HG02938 (cell line): Measurements from ENCODE around the gene DDX21.
"Not testable (repeated sequence)": the region's sequence is repeated elsewhere in the genome, so short reads cannot be mapped to it uniquely, and the experiment has no call there.

ENCODE experiments used
- ATAC-seq: cut with Tn5 transposase; IDR thresholded peaks from one replicate; pipeline ENCODE4 v1.9.1; 2021; ENCODE audit warnings: mild to moderate bottlenecking, moderate library complexity; ENCODE audit not compliant: unreplicated experiment

Gene DDX21

GRCh38 chr10:68955832-68956532, at the start of gene DDX21:
Gene DDX21 (plus strand): TSS chr10:68956170. CDS start chr10:68956226, 56 bp downstream.
- ATAC-seq, result peak; percentile 79

- no peak for ATAC-seq
Measured at GRCh38 chr10:68924593-68924992, 31.4 kb upstream of the DDX21 start.

GRCh38 chr10:68925489-68925888, 30.5 kb upstream of the DDX21 start:
- ATAC-seq, result no peak

GRCh38 chr10:68929157-68929556, 26.8 kb upstream of the DDX21 start:
- ATAC-seq, result not testable (repeated sequence)

GRCh38 chr10:68929888-68930287, 26.1 kb upstream of the DDX21 start:
- ATAC-seq, result not testable (repeated sequence)

GRCh38 chr10:68932860-68933259, 23.1 kb upstream of the DDX21 start:
- ATAC-seq, result not testable (repeated sequence)

- no peak for ATAC-seq
Measured at GRCh38 chr10:68934994-68935393, 21.0 kb upstream of the DDX21 start.

- ATAC-seq, result no peak
Measured at GRCh38 chr10:68938117-68938516, 17.9 kb upstream of the DDX21 start.

GRCh38 chr10:68938884-68939283, 17.1 kb upstream of the DDX21 start:
- no peak for ATAC-seq

GRCh38 chr10:68940917-68941316, 15.1 kb upstream of the DDX21 start:
- not testable (repeated sequence) for ATAC-seq

- ATAC-seq, result no peak
Measured at GRCh38 chr10:68950598-68950997, 5.4 kb upstream of the DDX21 start.

GRCh38 chr10:68954904-68955303, 1.1 kb upstream of the DDX21 start:
- ATAC-seq, result no peak

- ATAC-seq, result no peak
Measured at GRCh38 chr10:68955355-68955831, 577 bp upstream of the DDX21 start.

- no peak for ATAC-seq
Measured at GRCh38 chr10:68957284-68957615, 1.3 kb downstream of the DDX21 start.

- ATAC-seq, result no peak
Measured at GRCh38 chr10:68957654-68958053, 1.7 kb downstream of the DDX21 start.

- ATAC-seq, result no peak
Measured at GRCh38 chr10:68959695-68960527, 3.9 kb downstream of the DDX21 start.

GRCh38 chr10:68963151-68963550, 7.2 kb downstream of the DDX21 start:
- no peak for ATAC-seq

- ATAC-seq, result no peak
Measured at GRCh38 chr10:68973975-68974374, 18.0 kb downstream of the DDX21 start.

- ATAC-seq, result not testable (repeated sequence)
Measured at GRCh38 chr10:68975936-68976473, 20.0 kb downstream of the DDX21 start.

GRCh38 chr10:68979738-68980137, 23.8 kb downstream of the DDX21 start:
- ATAC-seq, result not testable (repeated sequence)

- no peak for ATAC-seq
Measured at GRCh38 chr10:68981074-68981473, 25.1 kb downstream of the DDX21 start.

GRCh38 chr10:68982389-68982788, 26.4 kb downstream of the DDX21 start:
- no peak for ATAC-seq
